Measurements from ENCODE around the gene CER1. TPM values are rescaled to one million over a fixed set of nuclear protein-coding genes. Genes with fewer than 3 reads are reported as not detected.

The CER1 gene, protein sequence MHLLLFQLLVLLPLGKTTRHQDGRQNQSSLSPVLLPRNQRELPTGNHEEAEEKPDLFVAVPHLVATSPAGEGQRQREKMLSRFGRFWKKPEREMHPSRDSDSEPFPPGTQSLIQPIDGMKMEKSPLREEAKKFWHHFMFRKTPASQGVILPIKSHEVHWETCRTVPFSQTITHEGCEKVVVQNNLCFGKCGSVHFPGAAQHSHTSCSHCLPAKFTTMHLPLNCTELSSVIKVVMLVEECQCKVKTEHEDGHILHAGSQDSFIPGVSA
- total RNA-seq (2014; rRNA removed; shearing (Covaris generic)) = not detected in 2 replicates
- polyA plus RNA-seq (2015; cell fraction: cytosol; rRNA removed) = not detected in 2 replicates
- not detected in 2 replicates for polyA plus RNA-seq (2015; cell fraction: nucleus; rRNA removed)

DNA sequence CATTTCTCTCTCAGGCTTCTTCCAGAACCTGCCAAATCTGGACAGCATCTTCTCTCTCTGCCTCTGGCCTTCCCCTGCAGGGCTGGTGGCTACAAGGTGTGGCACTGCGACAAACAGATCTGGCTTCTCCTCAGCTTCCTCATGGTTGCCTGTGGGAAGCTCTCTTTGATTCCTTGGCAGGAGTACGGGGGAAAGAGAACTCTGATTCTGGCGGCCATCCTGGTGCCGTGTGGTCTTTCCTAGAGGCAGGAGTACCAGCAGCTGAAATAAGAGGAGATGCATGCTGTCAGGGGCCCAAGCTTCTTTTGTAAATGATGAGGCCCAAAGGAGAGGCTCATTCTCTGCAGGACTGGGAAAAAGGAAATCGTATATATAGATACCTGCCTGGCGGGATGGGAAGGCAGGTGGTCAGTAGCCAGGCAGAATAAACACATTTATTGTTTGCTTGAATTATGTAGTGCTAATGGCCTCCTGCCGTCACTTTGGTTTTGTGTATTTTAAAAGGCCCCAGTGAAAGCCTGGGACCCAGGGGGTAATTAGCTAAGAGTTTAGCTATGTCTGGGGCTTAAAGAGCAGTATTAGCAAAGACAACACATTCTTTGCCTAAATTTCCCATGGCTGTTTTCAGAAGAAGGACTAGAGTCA is at the start of gene CER1:
Gene CER1, minus strand, starts transcription at position 343 of the 645 bp plus-strand sequence. Its CDS starts 61 bp downstream, at position 282.
- DNase-seq (ENCODE audit: low read depth, low spot score) = no peak
- in situ Hi-C loops (cut with HindIII; ENCODE audit: low pct_unique_long_range_greater_than_20kb, low sequenced_read_pairs) = no loop called here

GRCh38 chr9:14770592-14770991 is 48.1 kb upstream of the CER1 start:
- DNase-seq (ENCODE audit: low read depth, low spot score) = no peak
- in situ Hi-C loops (cut with HindIII; ENCODE audit: low pct_unique_long_range_greater_than_20kb, low sequenced_read_pairs) = no loop called here

GRCh38 chr9:14769230-14769571 is 46.7 kb upstream of the CER1 start:
- in situ Hi-C loops (cut with HindIII; ENCODE audit: low pct_unique_long_range_greater_than_20kb, low sequenced_read_pairs) = no loop called here
- DNase-seq (ENCODE audit: low read depth, low spot score) = peak; percentile 64

DNA sequence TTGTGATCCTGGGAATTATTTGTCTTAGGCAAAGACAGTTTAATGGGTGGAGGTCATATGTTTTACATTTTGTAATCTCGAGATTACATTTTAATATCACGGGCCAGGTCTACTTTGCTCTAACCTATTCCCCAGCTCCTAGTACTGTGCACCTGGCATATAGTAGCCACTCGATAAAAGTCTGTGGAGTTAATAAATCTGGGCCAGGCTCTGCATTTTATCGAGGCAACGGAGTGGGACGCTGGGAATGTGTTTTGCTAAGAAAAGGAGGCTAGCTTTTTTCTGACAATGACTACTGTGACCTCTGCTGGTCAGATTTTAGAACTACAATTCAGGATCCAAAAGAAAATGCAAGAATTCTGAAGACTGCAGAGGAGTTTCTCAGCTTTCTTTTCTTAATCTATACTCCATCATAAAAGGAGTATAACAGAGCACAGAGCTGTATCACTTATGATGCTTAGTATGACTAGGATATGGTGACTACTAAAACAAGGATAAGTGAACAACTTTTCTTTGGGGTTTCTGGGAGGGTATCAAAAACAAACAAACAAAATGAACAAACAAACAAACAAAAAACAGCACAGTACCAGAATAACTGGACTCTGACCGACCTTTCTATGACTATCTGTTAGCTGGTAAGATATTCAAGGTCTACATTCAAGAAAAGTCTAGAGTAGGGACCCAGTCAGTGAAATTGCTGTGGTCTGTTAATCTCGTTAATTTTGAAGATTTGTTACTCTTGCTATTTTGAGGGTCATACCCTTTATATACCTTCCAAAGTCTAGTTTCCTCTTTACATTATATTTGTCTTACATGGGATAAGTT is 46.1 kb upstream of the CER1 start:
- DNase-seq (ENCODE audit: low read depth, low spot score) = peak; percentile 67
- in situ Hi-C loops (cut with HindIII; ENCODE audit: low pct_unique_long_range_greater_than_20kb, low sequenced_read_pairs) = no loop called here

DNA sequence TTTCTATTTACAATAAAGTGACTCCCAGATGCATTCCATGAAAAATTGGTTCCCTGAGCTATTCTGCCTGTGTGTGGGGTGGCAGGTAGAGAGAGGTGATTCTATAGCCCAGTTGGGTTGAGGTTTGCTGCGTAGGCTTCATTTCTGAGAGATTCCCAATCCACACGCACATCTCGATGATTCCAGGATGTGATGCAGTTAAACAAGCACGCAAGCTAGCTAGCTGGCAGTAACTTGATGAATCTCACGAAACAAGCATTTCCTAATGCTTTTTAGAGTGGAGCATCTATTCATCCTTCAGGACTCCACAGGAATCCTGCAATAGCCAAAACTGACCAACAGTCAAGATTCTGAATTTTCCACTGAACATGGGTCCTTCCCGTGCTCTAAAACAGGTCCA is 43.8 kb upstream of the CER1 start:
- DNase-seq (ENCODE audit: low read depth, low spot score) = no peak

DNA sequence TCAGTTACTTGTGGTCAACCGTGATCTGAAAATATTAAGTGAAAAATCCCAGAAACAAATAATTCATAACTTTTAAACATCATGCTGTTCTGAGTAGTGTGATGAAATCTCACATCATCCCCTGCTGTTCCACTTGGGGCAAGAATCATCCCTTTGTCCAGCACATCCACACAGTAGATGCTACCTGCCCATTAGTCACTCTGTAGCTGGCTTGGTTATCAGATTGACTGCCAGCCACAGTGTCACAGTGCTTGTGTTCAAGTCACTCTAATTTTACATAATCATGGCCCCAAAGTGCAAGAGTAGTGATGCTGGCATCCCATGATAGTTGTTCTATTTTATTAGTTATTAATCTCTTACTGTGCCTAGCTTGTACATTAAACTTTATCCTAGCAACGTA is 39.1 kb upstream of the CER1 start:
- in situ Hi-C loops (cut with HindIII; ENCODE audit: low pct_unique_long_range_greater_than_20kb, low sequenced_read_pairs) = no loop called here

More for the DNA sequence above, 43.8 kb upstream of the CER1 start:
- in situ Hi-C loops (cut with HindIII; ENCODE audit: low pct_unique_long_range_greater_than_20kb, low sequenced_read_pairs) = no loop called here

DNA sequence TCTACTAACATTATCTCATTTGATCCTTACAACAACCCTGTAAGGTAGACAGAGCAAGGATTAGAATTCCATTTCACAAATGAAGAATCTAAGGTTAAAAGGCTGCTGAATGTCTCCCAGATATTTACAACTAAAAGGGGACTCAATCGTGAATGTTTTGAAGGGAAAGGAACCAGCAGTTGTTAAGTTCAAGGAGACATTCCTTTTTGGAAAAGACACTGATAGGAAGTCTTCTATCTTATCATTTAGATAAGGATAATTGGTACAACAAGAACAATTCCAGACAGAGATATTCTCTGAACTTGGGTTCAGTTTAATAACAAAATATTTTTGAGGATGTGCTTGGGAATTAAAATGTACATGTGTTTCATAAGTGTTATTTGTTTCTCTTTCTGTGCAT is 37.5 kb upstream of the CER1 start:
- in situ Hi-C loops (cut with HindIII; ENCODE audit: low pct_unique_long_range_greater_than_20kb, low sequenced_read_pairs) = no loop called here
- DNase-seq (ENCODE audit: low read depth, low spot score) = no peak

More for the DNA sequence above, 39.1 kb upstream of the CER1 start:
- DNase-seq (ENCODE audit: low read depth, low spot score) = no peak

DNA sequence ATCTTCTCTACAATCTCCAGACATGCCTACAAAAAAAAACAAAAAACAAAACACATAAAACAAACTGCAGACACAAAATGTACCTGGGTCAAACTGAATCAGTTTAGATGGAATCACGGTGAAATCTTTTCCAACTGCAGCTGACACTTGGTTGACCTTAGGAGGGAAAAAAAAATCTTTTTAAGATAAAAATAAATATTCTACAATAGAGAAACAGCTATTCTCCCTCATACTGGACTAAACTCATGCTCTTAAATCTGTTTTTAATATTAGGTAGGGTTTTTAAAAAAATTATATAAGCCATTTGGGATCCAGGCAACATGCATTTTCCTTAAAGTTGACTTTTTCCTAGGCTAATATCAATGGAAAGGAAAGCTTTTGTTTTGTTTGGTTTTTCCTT is 33.8 kb upstream of the CER1 start:
- no peak for DNase-seq (ENCODE audit: low read depth, low spot score)
- in situ Hi-C loops (cut with HindIII; ENCODE audit: low pct_unique_long_range_greater_than_20kb, low sequenced_read_pairs) = no loop called here

DNA sequence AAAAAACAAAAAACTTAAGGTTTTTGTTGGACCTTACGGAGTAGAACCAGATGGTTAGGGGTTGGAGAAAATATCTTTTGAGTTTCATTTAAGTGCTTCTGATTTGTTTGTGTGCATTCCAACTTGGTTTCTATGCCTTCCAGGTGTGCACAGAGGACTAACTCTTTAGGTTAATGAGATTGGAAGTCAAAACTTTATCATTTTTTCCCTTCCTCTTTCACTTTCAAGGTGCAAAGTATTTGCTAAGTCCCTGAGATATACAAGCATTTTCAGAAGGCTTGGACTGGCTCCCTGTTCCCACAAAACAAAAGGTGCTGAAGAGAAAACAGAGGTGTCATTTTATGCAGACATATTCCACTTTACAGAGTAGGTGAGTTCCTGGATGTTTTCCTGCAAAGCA is 30.3 kb upstream of the CER1 start:
- DNase-seq (ENCODE audit: low read depth, low spot score) = no peak
- in situ Hi-C loops (cut with HindIII; ENCODE audit: low pct_unique_long_range_greater_than_20kb, low sequenced_read_pairs) = no loop called here

GRCh38 chr9:14752271-14752670 is 29.7 kb upstream of the CER1 start:
- in situ Hi-C loops (cut with HindIII; ENCODE audit: low pct_unique_long_range_greater_than_20kb, low sequenced_read_pairs) = no loop called here
- DNase-seq (ENCODE audit: low read depth, low spot score) = no peak

- in situ Hi-C loops (cut with HindIII; ENCODE audit: low pct_unique_long_range_greater_than_20kb, low sequenced_read_pairs) = no loop called here
- no peak for DNase-seq (ENCODE audit: low read depth, low spot score)
These were observed 28.3 kb upstream of the CER1 start for GRCh38 chr9:14750821-14751220.

DNA sequence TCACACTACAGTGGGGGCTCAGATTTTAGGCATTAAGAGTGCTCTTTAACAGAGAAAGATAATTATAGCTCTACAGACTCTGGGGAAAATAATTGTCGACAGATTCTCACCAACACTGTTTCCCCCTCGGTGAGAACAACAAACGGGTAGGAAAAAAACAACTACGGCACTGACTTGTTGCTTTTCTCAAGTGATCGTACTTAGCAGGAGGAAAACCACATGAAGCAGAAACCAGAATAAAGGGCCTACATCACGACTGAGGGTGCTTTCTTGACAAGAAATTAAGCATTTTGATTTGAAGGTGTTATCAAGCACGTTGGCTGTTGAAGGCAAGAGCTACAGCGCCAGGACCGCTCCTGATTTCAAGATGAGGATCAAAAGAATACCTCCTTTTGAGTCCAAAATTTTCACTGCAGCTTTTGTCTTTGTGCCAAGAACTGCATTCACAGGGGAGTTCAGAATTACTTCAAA is 27.2 kb upstream of the CER1 start:
- in situ Hi-C loops (cut with HindIII; ENCODE audit: low pct_unique_long_range_greater_than_20kb, low sequenced_read_pairs) = no loop called here
- DNase-seq (ENCODE audit: low read depth, low spot score) = no peak

- in situ Hi-C loops (cut with HindIII; ENCODE audit: low pct_unique_long_range_greater_than_20kb, low sequenced_read_pairs) = no loop called here
- DNase-seq (ENCODE audit: low read depth, low spot score) = no peak
These were observed 25.8 kb upstream of the CER1 start for GRCh38 chr9:14748373-14748772.

- in situ Hi-C loops (cut with HindIII; ENCODE audit: low pct_unique_long_range_greater_than_20kb, low sequenced_read_pairs) = no loop called here
- no peak for DNase-seq (ENCODE audit: low read depth, low spot score)
These were observed 24.6 kb upstream of the CER1 start for GRCh38 chr9:14747111-14747510.

- DNase-seq (ENCODE audit: low read depth, low spot score) = no peak
- in situ Hi-C loops (cut with HindIII; ENCODE audit: low pct_unique_long_range_greater_than_20kb, low sequenced_read_pairs) = no loop called here
These were observed 24.1 kb upstream of the CER1 start for GRCh38 chr9:14746626-14747025.

- in situ Hi-C loops (cut with HindIII; ENCODE audit: low pct_unique_long_range_greater_than_20kb, low sequenced_read_pairs) = no loop called here
- DNase-seq (ENCODE audit: low read depth, low spot score) = no peak
These were observed 22.2 kb upstream of the CER1 start for GRCh38 chr9:14744768-14745167.

DNA sequence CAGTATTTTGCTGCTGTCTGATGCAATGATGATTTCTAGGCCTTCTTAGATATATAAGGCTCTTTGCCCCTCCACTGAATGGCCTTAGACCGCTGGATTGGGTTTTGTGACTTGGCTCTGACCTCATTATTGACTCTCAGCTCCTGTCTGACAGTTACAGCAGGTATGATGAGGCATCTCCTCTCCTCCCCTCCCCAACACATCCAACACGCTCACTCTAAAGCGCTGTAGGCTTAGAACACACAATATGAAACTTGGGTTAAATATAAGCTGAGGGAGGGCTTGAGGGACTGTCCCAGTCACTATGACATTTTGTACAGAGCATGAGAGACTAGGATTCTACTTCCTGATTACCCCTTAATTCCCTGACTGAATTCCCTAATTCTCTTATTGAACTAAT is 18.8 kb upstream of the CER1 start:
- DNase-seq (ENCODE audit: low read depth, low spot score) = no peak
- in situ Hi-C loops (cut with HindIII; ENCODE audit: low pct_unique_long_range_greater_than_20kb, low sequenced_read_pairs) = no loop called here

DNA sequence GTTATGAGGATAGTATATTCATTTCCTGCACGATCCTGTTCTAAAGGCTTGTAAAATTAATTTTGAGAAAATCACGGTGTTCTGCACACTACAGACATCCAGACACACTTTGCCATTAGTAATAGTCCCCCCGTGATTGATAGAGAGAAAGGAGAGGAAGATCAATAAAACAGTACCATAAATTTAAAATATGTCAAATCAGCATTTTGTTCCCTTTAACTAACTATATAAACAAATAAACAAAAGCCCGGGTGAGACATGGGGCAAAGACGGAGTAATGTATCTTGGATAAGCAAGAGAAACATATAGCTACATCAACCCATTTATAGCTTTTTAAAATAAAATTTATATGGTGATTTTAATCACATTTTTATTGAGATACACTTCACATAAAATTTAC is 10.6 kb upstream of the CER1 start:
- no peak for DNase-seq (ENCODE audit: low read depth, low spot score)
- in situ Hi-C loops (cut with HindIII; ENCODE audit: low pct_unique_long_range_greater_than_20kb, low sequenced_read_pairs) = no loop called here
